GM12874 (cell line): ENCODE data around the gene SORBS1.

ENCODE experiments used
- CTCF ChIP-seq: IDR thresholded peaks from 2 replicates; pipeline ENCODE4 v1.5.1; 2011; ENCODE audit warnings: low read depth, mild to moderate bottlenecking, control low read depth, low read length, moderate library complexity; ENCODE audit not compliant: insufficient read depth

SORBS1 gene

GRCh38 chr10:95404864-95405263 is 156.3 kb downstream of the SORBS1 start:
- no peak for TF ChIP-seq CTCF

GRCh38 chr10:95404462-95404858 is 156.7 kb downstream of the SORBS1 start:
- no peak for TF ChIP-seq CTCF

- no peak for TF ChIP-seq CTCF
These were observed 157.3 kb downstream of the SORBS1 start for GRCh38 chr10:95403700-95404461.

GRCh38 chr10:95401704-95402469 is 159.3 kb downstream of the SORBS1 start:
- no peak for TF ChIP-seq CTCF

- no peak for TF ChIP-seq CTCF
These were observed 160.4 kb downstream of the SORBS1 start for GRCh38 chr10:95400787-95401186.

- no peak for TF ChIP-seq CTCF
These were observed 162.0 kb downstream of the SORBS1 start for GRCh38 chr10:95399183-95399582.

- no peak for TF ChIP-seq CTCF
These were observed 163.4 kb downstream of the SORBS1 start for GRCh38 chr10:95397747-95398146.
